H1 (cell line): ENCODE data around the gene WDFY3. TPM values are rescaled to one million over a fixed set of nuclear protein-coding genes. Genes with fewer than 3 reads are reported as not detected.

Source experiments
- CTCF ChIA-PET: fragments of 300-600 bp; sonication (Branson Sonifier 250); formaldehyde crosslinking; loops from one replicate; lab custom pipeline; 2021; ENCODE audit not compliant: partially characterized antibody; lab: Charles Lee
- POLR2A ChIA-PET: fragments of 300-600 bp; sonication (Branson Sonifier 250); formaldehyde crosslinking; loops from one replicate; lab custom pipeline; 2021; ENCODE audit warnings: inconsistent platforms; ENCODE audit not compliant: partially characterized antibody; lab: Charles Lee
- DNase-seq, 2 experiments: peaks; one replicate each; pipeline versions ENCODE4 v3.0.0 to v3.0.0-alpha.2; 2010 to 2022; ENCODE audit warnings: low spot score in 2 of 2, low read depth in 1 of 2, mixed read lengths in 1 of 2
- FAIRE-seq: peaks from 2 replicates; lab custom pipeline; 2011; peaks lifted over from hg19 to GRCh38; lab: Jason Lieb, UNC
- H2AFZ ChIP-seq: 2 replicates; pipeline ENCODE4 v1.8.1; 2012; ENCODE audit warnings: low read length, inconsistent platforms
- H2AK5ac ChIP-seq: 2 replicates; pipeline ENCODE4 v1.6.1; 2013; ENCODE audit warnings: low read depth, low read length
- H2BK120ac ChIP-seq: replicated peaks from 2 replicates; pipeline ENCODE3; 2013; ENCODE audit warnings: low read depth, low read length, inconsistent platforms
- H2BK12ac ChIP-seq: 2 replicates; pipeline ENCODE4 v1.6.1; 2013; ENCODE audit warnings: low read depth, low read length
- H2BK15ac ChIP-seq: 2 replicates; pipeline ENCODE4 v1.6.1; 2013; ENCODE audit warnings: low read length
- H2BK20ac ChIP-seq: 2 replicates; pipeline ENCODE4 v1.6.1; 2013; ENCODE audit warnings: low read length
- H2BK5ac ChIP-seq: 2 replicates; pipeline ENCODE4 v1.6.1; 2013; ENCODE audit warnings: low read depth, low read length
- H3K14ac ChIP-seq: 2 replicates; pipeline ENCODE4 v1.6.1; 2013; ENCODE audit warnings: inconsistent platforms; ENCODE audit not compliant: insufficient read length
- H3K18ac ChIP-seq: 2 replicates; pipeline ENCODE4 v1.6.1; 2013; ENCODE audit warnings: low read length; ENCODE audit errors: extremely low read depth
- H3K23ac ChIP-seq: 2 replicates; pipeline ENCODE4 v1.6.1; 2013; ENCODE audit warnings: inconsistent platforms; ENCODE audit not compliant: insufficient read length
- H3K23me2 ChIP-seq: 2 replicates; pipeline ENCODE4 v1.6.1; 2013; ENCODE audit warnings: low read depth, low read length
- H3K27ac ChIP-seq: 2 replicates; pipeline ENCODE4 v1.6.1; 2011; ENCODE audit warnings: low read depth, low read length, inconsistent platforms
- H3K27me3 ChIP-seq, 4 experiments: replicated peaks in 1 of 4; 1 replicate in 1 of 4; 2 replicates in 3 of 4; pipeline versions ENCODE4 v1.6.1 to v1.8.1; 2011 to 2013; ENCODE audit warnings: low read length in 3 of 4, mild to moderate bottlenecking in 3 of 4, inconsistent platforms in 2 of 4, mixed read lengths in 2 of 4, moderate library complexity in 1 of 4; ENCODE audit not compliant: control insufficient read depth in 3 of 4, insufficient read depth in 3 of 4; ENCODE audit errors: extremely low read depth in 1 of 4
- H3K36me3 ChIP-seq, 4 experiments: 2 replicates each; pipeline versions ENCODE4 v1.6.1 to v1.8.1; 2011 to 2013; ENCODE audit warnings: mild to moderate bottlenecking in 4 of 4, low read length in 3 of 4, moderate library complexity in 2 of 4, control low read depth in 1 of 4, inconsistent platforms in 1 of 4; ENCODE audit not compliant: insufficient read depth in 4 of 4, control insufficient read depth in 2 of 4
- H3K4ac ChIP-seq: replicated peaks from 2 replicates; pipeline ENCODE3; 2013; ENCODE audit warnings: low read length, low read depth, mixed read lengths, inconsistent platforms; ENCODE audit not compliant: insufficient read length
- H3K4me1 ChIP-seq, 4 experiments: replicated peaks in 1 of 4; 1 replicate in 1 of 4; 2 replicates in 3 of 4; pipeline versions ENCODE4 v1.6.1 to v1.8.1; 2011 to 2013; ENCODE audit warnings: low read length in 3 of 4, inconsistent platforms in 2 of 4, mixed read lengths in 1 of 4; ENCODE audit not compliant: insufficient read depth in 4 of 4, control insufficient read depth in 3 of 4
- H3K4me2 ChIP-seq, 2 experiments: 2 replicates each; pipeline versions ENCODE4 v1.6.1 to v1.8.1; 2011 to 2013; ENCODE audit warnings: low read depth in 2 of 2, low read length in 2 of 2, control low read depth in 1 of 2, inconsistent platforms in 1 of 2, mild to moderate bottlenecking in 1 of 2; ENCODE audit not compliant: insufficient read depth in 1 of 2
- H3K4me3 ChIP-seq, 4 experiments: fragments of 200-600, 300-600 bp in 1 of 4; sonication (generic), shearing (Covaris generic), sonication (Bioruptor Twin) in 1 of 4; 2 replicates each; pipeline versions ENCODE4 v1.5.1 to v1.8.1; 2011 to 2016; ENCODE audit warnings: low read length in 4 of 4, low read depth in 3 of 4, control low read depth in 2 of 4, inconsistent platforms in 2 of 4, mild to moderate bottlenecking in 2 of 4, mixed read lengths in 1 of 4, moderate library complexity in 1 of 4; ENCODE audit not compliant: insufficient read depth in 2 of 4; ENCODE audit errors: extremely low read depth in 1 of 4
- H3K56ac ChIP-seq: replicated peaks from 2 replicates; pipeline ENCODE3; 2013; ENCODE audit warnings: low read depth, mild to moderate bottlenecking, mixed read lengths, low read length, inconsistent platforms; ENCODE audit not compliant: insufficient read length
- H3K79me1 ChIP-seq: 2 replicates; pipeline ENCODE4 v1.6.1; 2013; ENCODE audit warnings: low read depth, low read length, control low read depth
- H3K79me2 ChIP-seq, 2 experiments: 2 replicates each; pipeline versions ENCODE4 v1.6.1 to v1.8.1; 2012 to 2013; ENCODE audit warnings: low read length in 2 of 2, mild to moderate bottlenecking in 2 of 2, inconsistent platforms in 1 of 2; ENCODE audit not compliant: insufficient read depth in 2 of 2, control insufficient read depth in 1 of 2
- H3K9ac ChIP-seq, 4 experiments: replicated peaks in 1 of 4; 1 replicate in 1 of 4; 2 replicates in 3 of 4; pipeline versions ENCODE4 v1.6.1 to v1.8.1; 2011 to 2013; ENCODE audit warnings: low read depth in 3 of 4, low read length in 3 of 4, control low read depth in 2 of 4, mild to moderate bottlenecking in 2 of 4, moderate library complexity in 2 of 4, inconsistent platforms in 1 of 4; ENCODE audit errors: extremely low read depth in 1 of 4
- H3K9me3 ChIP-seq, 2 experiments: 2 replicates each; pipeline versions ENCODE4 v1.6.1 to v1.8.1; 2012 to 2013; ENCODE audit warnings: mild to moderate bottlenecking in 2 of 2, moderate library complexity in 2 of 2, control low read depth in 1 of 2, inconsistent platforms in 1 of 2, low read depth in 1 of 2, low read length in 1 of 2, mixed read lengths in 1 of 2; ENCODE audit not compliant: insufficient read depth in 2 of 2
- H4K20me1 ChIP-seq, 2 experiments: replicated peaks in 1 of 2; 2 replicates each; pipeline versions ENCODE3 to v1.8.1; 2011 to 2013; ENCODE audit warnings: inconsistent platforms in 2 of 2, low read length in 2 of 2, mild to moderate bottlenecking in 1 of 2; ENCODE audit not compliant: insufficient read depth in 2 of 2, control insufficient read depth in 1 of 2
- H4K5ac ChIP-seq: 2 replicates; pipeline ENCODE4 v1.6.1; 2013; ENCODE audit warnings: low read length, low read depth, mixed read lengths, inconsistent platforms; ENCODE audit not compliant: insufficient read length
- H4K8ac ChIP-seq: 2 replicates; pipeline ENCODE4 v1.8.0; 2013; ENCODE audit warnings: mild to moderate bottlenecking, moderate library complexity, low read length, inconsistent platforms; ENCODE audit not compliant: insufficient read depth; ENCODE audit errors: extremely low read depth
- H4K91ac ChIP-seq: replicated peaks from 2 replicates; pipeline ENCODE3; 2013; ENCODE audit warnings: low read length, mixed read lengths, inconsistent platforms; ENCODE audit not compliant: insufficient read length
- ASH2L ChIP-seq: fragments of 200-600, 300-600 bp; sonication (generic); IDR thresholded peaks from one replicate; pipeline ENCODE4 v1.7.1; 2017; ENCODE audit warnings: low read length
- PHF8 ChIP-seq: fragments of 200-600 bp; sonication (generic); conservative IDR thresholded peaks from 2 replicates; pipeline ENCODE4 v1.7.1; 2012; ENCODE audit warnings: low read depth, mild to moderate bottlenecking, inconsistent platforms, low read length, moderate library complexity
- SP1 ChIP-seq: IDR thresholded peaks from 2 replicates; pipeline ENCODE4 v1.6.1; 2011; ENCODE audit warnings: low read depth, low read length
- YY1 ChIP-seq: IDR thresholded peaks from 2 replicates; pipeline ENCODE4 v1.6.1; 2011; ENCODE audit warnings: low read depth, mild to moderate bottlenecking, low read length
- polyA plus RNA-seq, 7 experiments: library from polyadenylated mRNA; depleted of rRNA in 3 of 7; stranded (reverse) in 5 of 7; unstranded in 2 of 7; fragments of >200 nt in 5 of 7; fragments of 200-250 nt in 2 of 7; gene quantifications; 1 replicate in 5 of 7; 2 replicates in 1 of 7; 4 replicates in 1 of 7; pipeline versions ENCODE4 v1.2.1 to v1.2.3, GENCODE V29; 2011 to 2013; ENCODE audit warnings: missing spikeins in 2 of 7, mixed read lengths in 2 of 7
- total RNA-seq: library from RNA; stranded (reverse); fragmentation: NEBNext Ultra II Directional; extraction: Animal tissue kit (Norgen Biotek cat#: 25700); gene quantifications from 2 replicates; pipeline ENCODE4 v1.2.1, GENCODE V29; 2021

The WDFY3 gene
- total and polyA plus RNA-seq, 2 of the 8 experiments (the other 6 are each of a cell fraction or from before 2014, with no cell fraction given) = 25.6 to 62.4 TPM

- H2BK5ac ChIP-seq = no peak overlapping the region
- no peak overlapping the region for H3K23ac ChIP-seq
- H2BK12ac ChIP-seq = no peak overlapping the region
- FAIRE-seq (no peak), DNase-seq (no peak)
- no peak overlapping the region for H2BK15ac ChIP-seq
- H3K27me3 ChIP-seq = no peaks in the 10 kb centered on the region
- H4K5ac ChIP-seq = no peak overlapping the region
- H2AFZ ChIP-seq = no peak overlapping the region
- H3K36me3 ChIP-seq = peaks cover 0 to 28% (median 5%) of the 10 kb centered on the region in 4 experiments; a peak in 4 of 8 replicates
- ChIA-PET POLR2A (no interaction called here), CTCF (interaction anchor here (0.6 kb wide), 1 partner anchor 20 kb away, joined by 4 read pairs; no protein-coding TSS in a partner anchor)
- no peaks in the 10 kb centered on the region for H3K4me1 ChIP-seq
- H2AK5ac ChIP-seq = no peak overlapping the region
- no peak overlapping the region for H3K9ac ChIP-seq
- H4K91ac ChIP-seq = no peak overlapping the region
- no peak overlapping the region for H3K4ac ChIP-seq
- no peak overlapping the region for H3K4me2 ChIP-seq
- no peak overlapping the region for H3K14ac ChIP-seq
- H3K23me2 ChIP-seq = no peaks in the 10 kb centered on the region
- H4K20me1 ChIP-seq = no peaks in the 10 kb centered on the region
- H3K56ac ChIP-seq = no peak overlapping the region
- H3K79me2 ChIP-seq = no peaks in the 10 kb centered on the region
- no peak overlapping the region for H2BK20ac ChIP-seq
- H3K4me3 ChIP-seq = no peak overlapping the region
- H3K18ac ChIP-seq = no peak overlapping the region
- TF ChIP-seq SP1 (no peak), PHF8 (no peak), ASH2L (no peak), YY1 (no peak)
- no peaks in the 10 kb centered on the region for H3K79me1 ChIP-seq
- H4K8ac ChIP-seq = no peak overlapping the region
- no peak overlapping the region for H3K27ac ChIP-seq
- H3K9me3 ChIP-seq = no peaks in the 10 kb centered on the region
- H2BK120ac ChIP-seq = no peak overlapping the region
These were observed 236.1 kb downstream of the WDFY3 start for GRCh38 chr4:84730375-84730774.
